ENCODE results near the gene URB2. TPM values are rescaled to one million over a fixed set of nuclear protein-coding genes. Genes with fewer than 3 reads are reported as not detected.
"Not testable (repeated sequence)": the region's sequence is repeated elsewhere in the genome, so short reads cannot be mapped to it uniquely, and the experiment has no call there.

The URB2 gene
- total RNA-seq, 1 experiment from 2014 or later = 25.2 TPM

DNA sequence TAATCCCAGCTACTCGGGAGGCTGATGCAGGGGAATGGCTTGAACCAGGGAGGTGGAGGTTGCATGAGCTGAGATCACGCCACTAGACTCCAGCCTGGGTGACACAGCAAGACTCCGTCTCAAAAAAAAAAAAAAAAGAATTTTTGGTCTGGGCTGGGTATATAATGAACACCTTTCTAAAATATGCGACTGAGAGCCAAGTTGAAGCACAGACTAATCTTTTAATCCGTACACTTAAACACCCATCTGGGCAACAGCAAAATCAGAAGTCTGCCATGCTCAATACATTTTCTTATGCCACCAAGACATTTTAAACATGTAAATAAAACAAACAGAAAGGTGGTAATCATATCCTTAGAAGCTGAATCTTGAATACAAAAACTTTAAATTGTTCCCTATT lies 35.9 kb upstream of the URB2 start:
- CTCF ChIA-PET = no interaction called here
- BruUV-seq (replicated peaks) = no TSS peak
- Mint-ChIP-seq H3K4me3 (ENCODE audit: low read depth, unreplicated experiment) (no peak overlapping the region), H3K27me3 (ENCODE audit: unreplicated experiment) (no peaks in the 10 kb centered on the region), H3K9me3 (ENCODE audit: low read depth, unreplicated experiment) (no peaks in the 10 kb centered on the region), H3K4me1 (ENCODE audit: low read depth, unreplicated experiment) (no peaks in the 10 kb centered on the region), H3K27ac (ENCODE audit: unreplicated experiment) (no peak overlapping the region), H3K36me3 (ENCODE audit: insufficient read depth, unreplicated experiment) (peaks cover 22% of the 10 kb centered on the region)
- TF ChIP-seq, protein P1, sequence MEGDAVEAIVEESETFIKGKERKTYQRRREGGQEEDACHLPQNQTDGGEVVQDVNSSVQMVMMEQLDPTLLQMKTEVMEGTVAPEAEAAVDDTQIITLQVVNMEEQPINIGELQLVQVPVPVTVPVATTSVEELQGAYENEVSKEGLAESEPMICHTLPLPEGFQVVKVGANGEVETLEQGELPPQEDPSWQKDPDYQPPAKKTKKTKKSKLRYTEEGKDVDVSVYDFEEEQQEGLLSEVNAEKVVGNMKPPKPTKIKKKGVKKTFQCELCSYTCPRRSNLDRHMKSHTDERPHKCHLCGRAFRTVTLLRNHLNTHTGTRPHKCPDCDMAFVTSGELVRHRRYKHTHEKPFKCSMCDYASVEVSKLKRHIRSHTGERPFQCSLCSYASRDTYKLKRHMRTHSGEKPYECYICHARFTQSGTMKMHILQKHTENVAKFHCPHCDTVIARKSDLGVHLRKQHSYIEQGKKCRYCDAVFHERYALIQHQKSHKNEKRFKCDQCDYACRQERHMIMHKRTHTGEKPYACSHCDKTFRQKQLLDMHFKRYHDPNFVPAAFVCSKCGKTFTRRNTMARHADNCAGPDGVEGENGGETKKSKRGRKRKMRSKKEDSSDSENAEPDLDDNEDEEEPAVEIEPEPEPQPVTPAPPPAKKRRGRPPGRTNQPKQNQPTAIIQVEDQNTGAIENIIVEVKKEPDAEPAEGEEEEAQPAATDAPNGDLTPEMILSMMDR (IDR thresholded peaks at IDR 0.05; ENCODE audit: unreplicated experiment) = no peak
- intact Hi-C loops (cut with micrococcal nuclease; ENCODE audit: unreplicated experiment) = no loop called here
- no peak for DNase-seq

- CTCF ChIA-PET = no interaction called here
- Mint-ChIP-seq H3K4me1 (ENCODE audit: low read depth, unreplicated experiment) (no peaks in the 10 kb centered on the region), H3K27ac (ENCODE audit: unreplicated experiment) (no peak overlapping the region), H3K36me3 (ENCODE audit: insufficient read depth, unreplicated experiment) (peaks cover 22% of the 10 kb centered on the region), H3K27me3 (ENCODE audit: unreplicated experiment) (no peaks in the 10 kb centered on the region), H3K4me3 (ENCODE audit: low read depth, unreplicated experiment) (no peak overlapping the region), H3K9me3 (ENCODE audit: low read depth, unreplicated experiment) (no peaks in the 10 kb centered on the region)
- BruUV-seq (replicated peaks) = no TSS peak
- intact Hi-C loops (cut with micrococcal nuclease; ENCODE audit: unreplicated experiment) = no loop called here
- TF ChIP-seq, protein P1 (IDR thresholded peaks at IDR 0.05; ENCODE audit: unreplicated experiment) = no peak
- DNase-seq = no peak
Observed at GRCh38 chr1:229593800-229594199, 32.2 kb upstream of the URB2 start.

DNA sequence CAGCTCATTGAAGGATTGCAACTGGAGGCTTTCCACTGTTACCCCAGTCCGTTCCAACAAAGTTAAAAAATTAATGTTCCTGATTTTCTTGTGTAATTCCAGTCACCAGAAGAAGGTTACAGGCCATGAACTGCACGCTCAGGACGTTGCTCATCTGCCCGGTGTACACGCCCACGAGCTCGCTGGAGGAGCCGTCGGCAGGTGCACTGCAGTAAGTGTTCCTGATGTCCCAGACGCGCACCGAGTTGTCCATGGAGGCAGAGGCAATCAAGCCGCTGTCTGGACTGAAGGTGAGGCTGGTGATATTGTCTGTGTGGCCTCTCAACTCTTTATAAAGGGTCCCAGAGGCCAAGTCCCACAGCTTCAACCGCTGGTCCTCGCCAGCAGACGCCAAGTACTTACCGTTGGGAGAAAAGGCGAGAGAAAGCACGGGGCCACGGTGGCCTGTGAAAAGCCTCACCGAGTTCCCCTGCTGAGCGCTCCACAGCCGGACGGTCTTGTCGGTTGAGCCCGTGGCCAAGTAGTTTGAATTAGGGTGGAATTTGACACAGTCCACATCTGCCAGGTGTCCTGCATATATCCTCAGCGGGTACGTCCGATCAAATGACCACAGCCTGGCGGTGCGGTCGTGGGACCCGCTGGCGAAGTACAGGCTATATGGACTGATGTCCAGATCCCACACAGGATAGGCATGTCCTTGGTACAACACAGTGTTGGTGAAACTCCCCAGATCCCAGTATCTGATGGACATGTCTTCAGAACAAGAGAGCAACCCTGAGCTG lies 31.6 kb upstream of the URB2 start:
- no peak overlapping the region for H3K4me3 Mint-ChIP-seq (ENCODE audit: low read depth, unreplicated experiment)
- TF ChIP-seq, protein P1 (IDR thresholded peaks at IDR 0.05; ENCODE audit: unreplicated experiment) = no peak

DNA sequence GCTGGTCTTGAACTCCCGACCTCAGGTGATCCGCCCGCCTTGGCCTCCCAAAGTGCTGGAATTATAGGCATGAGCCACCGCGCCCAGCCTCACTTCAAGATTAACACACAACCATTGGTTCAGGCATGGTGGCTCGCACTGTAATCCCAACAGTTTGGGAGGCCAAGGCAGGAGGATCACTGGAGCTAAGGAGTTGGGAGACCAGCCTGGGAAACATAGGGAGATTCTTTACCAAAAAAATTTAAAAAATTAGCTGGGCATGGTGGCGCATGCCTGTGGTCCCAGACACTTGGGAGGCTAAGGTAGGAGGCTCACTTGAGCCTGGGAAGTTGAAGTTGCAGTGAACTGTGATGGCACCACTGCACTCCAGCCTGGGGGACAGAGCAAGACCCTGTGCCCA lies 30.2 kb upstream of the URB2 start:
- H3K4me3 Mint-ChIP-seq (ENCODE audit: low read depth, unreplicated experiment); intact Hi-C loops (cut with micrococcal nuclease; ENCODE audit: unreplicated experiment); BruUV-seq (replicated peaks); CTCF ChIA-PET; H3K27ac Mint-ChIP-seq (ENCODE audit: unreplicated experiment); H3K4me1 Mint-ChIP-seq (ENCODE audit: low read depth, unreplicated experiment); H3K27me3 Mint-ChIP-seq (ENCODE audit: unreplicated experiment); H3K9me3 Mint-ChIP-seq (ENCODE audit: low read depth, unreplicated experiment); DNase-seq: not testable (repeated sequence)
- H3K36me3 Mint-ChIP-seq (ENCODE audit: insufficient read depth, unreplicated experiment) = peaks cover 28% of the 10 kb centered on the region

More for the DNA sequence above, 31.6 kb upstream of the URB2 start:
- Mint-ChIP-seq H3K4me1 (ENCODE audit: low read depth, unreplicated experiment) (no peaks in the 10 kb centered on the region), H3K36me3 (ENCODE audit: insufficient read depth, unreplicated experiment) (peaks cover 22% of the 10 kb centered on the region), H3K27me3 (ENCODE audit: unreplicated experiment) (no peaks in the 10 kb centered on the region), H3K9me3 (ENCODE audit: low read depth, unreplicated experiment) (no peaks in the 10 kb centered on the region), H3K27ac (ENCODE audit: unreplicated experiment) (no peak overlapping the region)
- intact Hi-C loops (cut with micrococcal nuclease; ENCODE audit: unreplicated experiment) = no loop called here
- no TSS peak for BruUV-seq (replicated peaks)
- no peak for DNase-seq
- CTCF ChIA-PET = no interaction called here
